Stimulated activated naive CD4-positive, alpha-beta T cell treated with Interleukin-2 at 50 U/mL for 16 hours (primary cell): ENCODE results near the gene MNT.

Experiments
- DNase-seq: peaks from one replicate; lab custom pipeline; 2025; lab: John Stamatoyannopoulos, UW

Gene MNT

GRCh38 chr17:2380226-2380922, 20.5 kb downstream of the MNT start:
- DNase-seq = no peak

GRCh38 chr17:2379489-2380225, 21.2 kb downstream of the MNT start:
- no peak for DNase-seq

GRCh38 chr17:2378905-2379304, 22.0 kb downstream of the MNT start:
- no peak for DNase-seq

- DNase-seq = no peak
Measured at GRCh38 chr17:2377659-2378058, 23.2 kb downstream of the MNT start.

DNA sequence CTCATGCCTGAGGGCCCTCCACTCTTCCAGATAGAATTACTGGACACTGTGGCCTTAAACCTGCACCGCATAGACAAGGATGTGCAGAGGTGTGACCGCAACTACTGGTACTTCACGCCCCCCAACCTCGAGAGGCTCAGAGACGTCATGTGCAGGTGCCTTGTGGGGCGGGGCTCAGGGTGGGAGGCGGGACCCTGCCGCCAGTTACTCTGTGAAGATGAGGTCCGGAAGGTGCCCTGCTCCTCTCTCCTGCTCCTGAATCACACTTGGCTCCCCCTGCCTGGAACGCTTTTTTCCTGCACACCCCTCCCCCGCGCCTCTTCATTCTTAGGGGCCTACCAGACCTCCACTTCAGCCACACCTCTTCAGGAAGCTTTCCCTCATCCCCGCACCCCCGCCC, 24.8 kb downstream of the MNT start:
- no peak for DNase-seq

DNA sequence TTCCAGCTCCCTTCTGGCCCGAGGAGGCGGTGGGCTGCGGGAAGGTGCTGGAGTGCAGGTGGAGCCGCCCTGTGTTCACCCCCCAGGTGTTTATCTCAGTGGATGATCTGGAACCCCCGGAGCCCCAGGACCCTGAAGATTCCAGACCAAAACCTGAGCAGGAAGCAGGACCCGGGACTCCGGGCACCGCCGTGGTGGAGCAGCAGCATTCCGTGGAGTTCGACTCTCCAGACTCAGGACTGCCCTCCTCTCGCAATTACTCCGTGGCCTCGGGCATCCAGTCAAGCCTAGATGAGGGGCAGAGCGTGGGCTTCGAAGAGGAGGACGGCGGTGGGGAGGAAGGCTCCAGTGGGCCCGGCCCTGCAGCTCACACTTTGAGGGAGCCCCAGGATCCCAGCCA, 25.5 kb downstream of the MNT start:
- no peak for DNase-seq

GRCh38 chr17:2374549-2375285, 26.1 kb downstream of the MNT start:
- DNase-seq = no peak

DNA sequence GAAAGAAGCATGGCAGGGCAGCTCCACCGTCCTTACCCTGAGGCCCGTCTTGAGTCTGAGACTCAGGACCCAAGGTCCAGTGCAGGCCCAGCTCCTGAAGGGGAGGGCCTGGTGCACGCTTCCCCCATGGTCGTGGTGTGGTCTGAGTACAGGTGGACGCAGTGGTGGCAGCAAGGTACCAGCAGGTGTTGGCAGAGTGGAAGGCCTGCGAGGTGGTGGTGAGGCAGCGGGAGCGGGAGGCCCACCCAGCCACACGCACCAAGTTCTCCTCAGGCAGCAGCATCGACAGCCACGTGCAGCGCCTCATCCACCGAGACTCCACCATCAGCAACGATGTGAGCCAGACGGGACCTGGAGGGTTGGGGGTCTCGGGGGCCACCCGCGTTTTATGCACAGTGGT, 27.7 kb downstream of the MNT start:
- DNase-seq = no peak

GRCh38 chr17:2372681-2373080, 28.2 kb downstream of the MNT start:
- DNase-seq = no peak

DNA sequence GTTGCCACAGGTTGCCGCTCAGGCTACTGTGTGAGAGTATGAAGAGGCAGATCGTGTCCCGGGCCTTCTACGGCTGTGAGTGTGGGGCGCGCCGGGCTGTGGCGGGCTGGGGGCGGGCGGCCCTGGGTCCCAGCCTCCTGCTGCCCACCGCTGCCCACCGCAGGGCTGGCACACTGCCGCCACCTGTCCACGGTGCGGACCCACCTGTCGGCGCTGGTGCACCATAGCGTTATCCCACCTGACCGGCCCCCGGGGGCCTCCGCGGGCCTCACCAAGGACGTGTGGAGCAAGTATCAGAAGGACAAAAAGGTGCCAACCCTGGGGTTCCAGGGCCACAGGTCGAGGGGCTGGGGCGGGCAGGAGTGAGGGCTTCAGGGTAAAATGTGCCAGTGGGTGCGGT, 28.7 kb downstream of the MNT start:
- no peak for DNase-seq

GRCh38 chr17:2371183-2372130, 29.4 kb downstream of the MNT start:
- no peak for DNase-seq

- DNase-seq = no peak
Measured at GRCh38 chr17:2370211-2370589, 30.7 kb downstream of the MNT start.

DNA sequence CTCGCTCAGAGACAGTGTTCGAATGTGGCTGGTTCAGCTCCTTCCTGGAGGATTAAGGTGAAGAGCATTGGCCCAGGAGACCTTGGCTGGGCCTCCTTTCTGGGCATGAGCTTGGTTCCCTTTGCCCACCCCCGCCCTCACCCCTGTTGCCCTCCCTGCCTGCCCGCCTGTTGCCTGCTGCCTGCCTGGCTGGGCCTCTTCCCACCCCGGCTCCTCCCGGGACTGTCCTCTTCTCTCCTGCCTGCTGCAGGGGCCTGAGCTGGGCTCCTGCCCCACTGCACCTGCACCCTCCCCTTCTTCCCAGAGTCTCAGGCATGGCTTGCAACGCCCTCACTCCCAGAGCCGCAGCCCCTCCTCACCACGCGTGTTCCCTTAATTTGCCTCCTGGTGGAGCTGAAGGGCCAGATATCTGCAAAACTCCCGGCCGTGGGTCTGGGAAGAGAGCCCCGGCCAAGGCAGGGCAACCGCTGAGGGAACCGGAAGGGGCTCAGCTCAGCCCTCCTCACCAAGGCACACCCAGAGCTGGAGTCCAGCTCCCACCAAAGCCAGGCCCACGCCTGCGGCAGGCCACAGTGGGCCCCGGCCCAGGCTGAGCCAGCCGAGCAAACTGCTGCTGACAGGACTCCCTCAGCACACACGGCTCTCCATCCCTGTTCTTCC, 31.2 kb downstream of the MNT start:
- DNase-seq = no peak

DNA sequence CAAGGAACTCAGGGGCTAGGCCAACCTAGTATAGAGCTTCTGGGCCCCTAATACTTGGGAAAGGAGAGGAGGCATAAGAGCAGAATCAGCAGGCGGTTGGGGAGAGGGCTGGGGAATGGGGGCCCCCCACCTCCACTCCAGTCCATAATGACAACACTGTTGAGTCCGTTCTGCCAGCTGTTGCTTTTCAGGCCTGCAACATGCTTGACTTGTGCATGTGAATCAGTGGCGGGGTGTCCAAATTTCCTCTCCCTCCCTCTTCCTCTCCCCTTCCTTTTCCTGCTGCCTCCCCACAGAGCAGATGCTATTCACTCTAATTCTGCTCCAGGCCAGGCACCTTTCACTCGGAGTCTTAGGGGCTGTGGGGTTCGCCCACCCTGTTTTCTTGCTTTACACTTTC, 31.8 kb downstream of the MNT start:
- DNase-seq = no peak

GRCh38 chr17:2368359-2368758, 32.5 kb downstream of the MNT start:
- no peak for DNase-seq

DNA sequence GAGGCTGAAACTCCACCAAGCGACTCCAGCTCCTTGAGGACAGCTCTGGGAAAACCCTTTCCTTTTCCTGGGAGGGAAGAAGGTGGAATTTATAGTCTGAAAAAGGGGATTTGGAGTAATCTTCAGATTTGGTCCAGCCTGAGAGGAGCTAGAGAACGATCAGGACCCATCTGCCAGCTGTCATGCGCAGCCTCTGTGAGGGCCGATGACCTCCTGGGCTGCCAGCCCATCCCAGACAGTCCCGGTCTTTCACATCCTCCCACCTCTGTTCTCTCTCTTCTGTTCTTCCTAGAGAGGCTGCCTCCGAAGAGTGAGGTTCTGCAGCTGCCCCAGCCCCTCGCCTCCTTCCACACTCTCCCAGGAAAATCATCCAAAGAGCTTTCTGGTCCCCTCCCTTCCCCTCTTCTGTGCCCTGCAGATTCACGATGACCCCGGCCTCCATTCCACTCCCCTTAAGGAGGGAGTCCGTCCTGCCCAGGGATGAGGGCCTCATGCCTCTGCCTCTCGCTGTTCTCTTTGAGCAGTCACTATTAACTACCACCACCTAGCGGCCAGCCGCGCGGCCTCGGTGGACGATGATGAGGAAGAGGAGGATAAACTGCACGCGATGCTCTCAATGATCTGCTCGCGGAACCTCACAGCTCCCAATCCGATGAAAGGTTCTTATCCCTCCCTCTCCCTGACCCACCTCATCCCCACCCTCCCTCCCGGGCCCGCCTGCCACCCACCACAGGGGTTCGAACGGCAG, 33.9 kb downstream of the MNT start:
- DNase-seq = no peak

- DNase-seq = no peak
Measured at GRCh38 chr17:2365132-2365531, 35.7 kb downstream of the MNT start.

DNA sequence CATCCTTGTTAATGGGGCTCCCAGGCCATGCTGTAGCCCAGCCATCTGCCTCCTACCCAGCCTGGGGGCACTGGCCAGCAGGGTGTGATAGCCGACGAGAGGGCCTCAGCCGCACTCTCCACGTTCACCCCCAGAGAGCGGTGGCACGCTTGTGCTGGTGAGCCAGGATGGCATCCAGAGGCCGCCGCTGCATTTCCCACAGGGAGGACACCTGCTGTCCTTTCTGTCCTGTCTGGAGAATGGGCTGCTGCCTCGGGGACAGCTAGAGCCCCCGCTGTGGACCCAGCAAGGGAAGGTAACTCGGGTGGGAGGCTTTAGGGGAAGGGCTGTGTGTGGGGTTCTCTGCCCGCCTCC, 36.1 kb downstream of the MNT start:
- no peak for DNase-seq

DNA sequence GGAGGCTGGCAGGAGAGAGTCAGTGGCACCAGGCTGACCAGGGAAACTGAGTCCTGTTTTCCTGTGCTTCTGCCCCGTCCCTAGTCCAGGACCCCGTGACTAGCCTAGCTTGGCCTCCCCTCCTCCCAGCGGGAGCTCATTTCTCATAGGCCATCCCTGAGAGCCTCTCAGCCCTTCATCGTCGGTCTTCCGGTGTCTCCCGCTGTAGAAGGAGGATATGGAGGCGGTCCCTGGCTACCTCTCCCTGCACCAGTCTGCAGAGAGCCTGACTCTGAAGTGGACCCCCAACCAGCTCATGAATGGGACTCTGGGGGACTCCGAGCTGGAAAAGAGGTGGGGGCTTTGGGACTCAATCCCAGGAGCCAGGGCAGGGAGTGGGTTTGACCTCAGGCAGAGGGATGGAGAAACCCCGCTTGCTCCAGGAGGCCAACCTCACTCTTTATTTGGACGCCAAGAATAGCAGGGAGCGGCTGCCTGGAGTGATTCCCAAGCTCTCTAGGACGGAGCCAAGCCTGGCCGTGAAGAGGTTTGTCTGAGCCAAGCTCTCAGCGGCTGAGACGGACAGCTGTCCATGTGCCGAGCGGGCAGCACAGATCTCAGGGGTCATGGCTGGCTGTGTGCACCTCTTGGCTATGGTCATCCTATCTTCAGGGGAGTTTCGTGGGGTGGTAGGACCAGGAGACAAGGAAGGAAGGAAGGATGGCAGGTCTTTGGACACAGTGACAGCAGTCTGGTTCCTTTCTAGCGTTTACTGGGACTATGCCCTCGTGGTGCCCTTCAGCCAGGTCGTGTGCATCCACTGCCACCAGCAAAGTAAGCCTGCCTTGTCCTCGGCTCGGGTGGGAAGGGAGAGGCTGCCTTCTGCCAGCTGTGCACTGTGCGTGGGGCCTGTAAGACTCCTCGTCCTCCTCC, 36.8 kb downstream of the MNT start:
- DNase-seq = no peak

- DNase-seq = no peak
Measured at GRCh38 chr17:2363318-2363717, 37.5 kb downstream of the MNT start.
